ENCODE measurements around the gene RRBP1. TPM values are rescaled to one million over a fixed set of nuclear protein-coding genes. Genes with fewer than 3 reads are reported as not detected.
A peak's percentile ranks its signal among the peaks of the same experiment; 100 is the strongest.

Gene RRBP1
- total RNA-seq, 1 donor from 2014 or later: 79.8 TPM

- Histone ChIP-seq H3K27me3 (no peaks in the 10 kb centered on the region), H3K9me3 (no peaks in the 10 kb centered on the region), H3K4me1 (peaks cover 60% of the 10 kb centered on the region), H3K4me3 (no peak overlapping the region), H3K27ac (peak overlapping the region; percentile 95), H3K36me3 (peaks cover 0 to 8% of the 10 kb centered on the region in 2 donors)
- TF ChIP-seq POLR2AphosphoS5 (IDR thresholded peaks at IDR 0.05; ENCODE audit: insufficient read depth in 1 of 2, low read depth in 1 of 2) (no peak), POLR2A (IDR thresholded peaks at IDR 0.05) (no peak), CTCF (IDR thresholded peaks at IDR 0.05) (no peak)
- intact Hi-C loops (cut with DNase I): no loop called here
- DNase-seq (ENCODE audit: extremely low spot score in 2 of 2): no peak
These were observed 3.2 kb downstream of the RRBP1 start for GRCh38 chr20:17678886-17679285.

- Histone ChIP-seq H3K27ac (peak overlapping the region; percentile 95), H3K27me3 (no peaks in the 10 kb centered on the region), H3K4me1 (peaks cover 61% of the 10 kb centered on the region), H3K36me3 (peaks cover 0 to 8% of the 10 kb centered on the region in 2 donors), H3K4me3 (no peak overlapping the region), H3K9me3 (no peaks in the 10 kb centered on the region)
- no peak for DNase-seq (ENCODE audit: extremely low spot score in 2 of 2)
- TF ChIP-seq CTCF (IDR thresholded peaks at IDR 0.05): no peak
- no peak for TF ChIP-seq POLR2A (IDR thresholded peaks at IDR 0.05)
- TF ChIP-seq POLR2AphosphoS5 (IDR thresholded peaks at IDR 0.05; ENCODE audit: insufficient read depth in 1 of 2, low read depth in 1 of 2): no peak
- intact Hi-C loops (cut with DNase I): no loop called here
These were observed 3.7 kb downstream of the RRBP1 start for GRCh38 chr20:17678295-17678694.

- no peak overlapping the region for H3K4me3 ChIP-seq
- peak overlapping the region; percentile 56 for H3K27ac ChIP-seq
- intact Hi-C loops (cut with DNase I): no loop called here
- peaks cover 0 to 8% of the 10 kb centered on the region in 2 donors for H3K36me3 ChIP-seq
- DNase-seq (ENCODE audit: extremely low spot score in 2 of 2): no peak
- H3K9me3 ChIP-seq: no peaks in the 10 kb centered on the region
- peaks cover 65% of the 10 kb centered on the region for H3K4me1 ChIP-seq
- TF ChIP-seq POLR2AphosphoS5 (IDR thresholded peaks at IDR 0.05; ENCODE audit: insufficient read depth in 1 of 2, low read depth in 1 of 2) (no peak), POLR2A (IDR thresholded peaks at IDR 0.05) (no peak), CTCF (IDR thresholded peaks at IDR 0.05) (no peak)
- no peaks in the 10 kb centered on the region for H3K27me3 ChIP-seq
These were observed 5.1 kb downstream of the RRBP1 start for GRCh38 chr20:17676942-17677341.

- Histone ChIP-seq H3K4me1 (peaks cover 69% of the 10 kb centered on the region), H3K36me3 (peaks cover 0 to 8% of the 10 kb centered on the region in 2 donors), H3K4me3 (no peak overlapping the region), H3K27me3 (no peaks in the 10 kb centered on the region), H3K27ac (peak overlapping the region; percentile 56), H3K9me3 (no peaks in the 10 kb centered on the region)
- no peak for DNase-seq (ENCODE audit: extremely low spot score in 2 of 2)
- TF ChIP-seq CTCF (IDR thresholded peaks at IDR 0.05) (no peak), POLR2A (IDR thresholded peaks at IDR 0.05) (no peak), POLR2AphosphoS5 (IDR thresholded peaks at IDR 0.05; ENCODE audit: insufficient read depth in 1 of 2, low read depth in 1 of 2) (no peak)
- intact Hi-C loops (cut with DNase I): no loop called here
These were observed 5.7 kb downstream of the RRBP1 start for GRCh38 chr20:17676378-17676759.

- peaks cover 68% of the 10 kb centered on the region for H3K4me1 ChIP-seq
- H3K27ac ChIP-seq: peak overlapping the region; percentile 56
- no peak overlapping the region for H3K4me3 ChIP-seq
- TF ChIP-seq CTCF (IDR thresholded peaks at IDR 0.05): no peak
- no peak for TF ChIP-seq POLR2AphosphoS5 (IDR thresholded peaks at IDR 0.05; ENCODE audit: insufficient read depth in 1 of 2, low read depth in 1 of 2)
- no peak for TF ChIP-seq POLR2A (IDR thresholded peaks at IDR 0.05)
- H3K9me3 ChIP-seq: no peaks in the 10 kb centered on the region
- intact Hi-C loops (cut with DNase I): no loop called here
- no peaks in the 10 kb centered on the region for H3K27me3 ChIP-seq
- no peak for DNase-seq (ENCODE audit: extremely low spot score in 2 of 2)
- H3K36me3 ChIP-seq: peaks cover 0 to 8% of the 10 kb centered on the region in 2 donors
These were observed 6.3 kb downstream of the RRBP1 start for GRCh38 chr20:17675519-17676377.

All from vagina (tissue), 2 donors.